Measurements from ENCODE around the gene CLEC5A.
"Not testable (repeated sequence)": the region's sequence is repeated elsewhere in the genome, so short reads cannot be mapped to it uniquely, and the experiment has no call there.

CLEC5A gene

DNA sequence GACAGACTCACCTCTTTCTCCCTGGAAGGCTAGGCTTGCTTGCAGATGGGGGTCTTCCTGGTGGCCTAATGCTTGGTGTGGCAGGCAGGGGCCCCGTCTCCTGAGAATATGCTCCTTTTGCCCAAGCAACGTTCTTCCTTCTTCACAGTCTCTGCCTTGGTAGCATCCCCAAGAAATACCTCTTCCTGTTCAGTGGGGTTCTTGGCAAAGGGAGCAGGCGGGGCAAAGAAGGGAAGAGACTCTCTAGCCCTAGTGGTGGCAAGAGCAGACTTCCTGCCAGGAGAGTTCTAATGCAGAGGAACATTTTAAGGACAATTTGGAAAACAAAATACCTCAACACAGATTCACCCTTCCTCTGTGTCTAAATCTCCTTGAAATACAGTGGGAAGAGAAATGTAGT lies at the start of gene CLEC5A:
TSS of gene CLEC5A (minus strand) at position 179 of the 400 bp plus-strand sequence. CDS start 682 bp downstream, outside the sequence.
- no peak for FAIRE-seq

DNA sequence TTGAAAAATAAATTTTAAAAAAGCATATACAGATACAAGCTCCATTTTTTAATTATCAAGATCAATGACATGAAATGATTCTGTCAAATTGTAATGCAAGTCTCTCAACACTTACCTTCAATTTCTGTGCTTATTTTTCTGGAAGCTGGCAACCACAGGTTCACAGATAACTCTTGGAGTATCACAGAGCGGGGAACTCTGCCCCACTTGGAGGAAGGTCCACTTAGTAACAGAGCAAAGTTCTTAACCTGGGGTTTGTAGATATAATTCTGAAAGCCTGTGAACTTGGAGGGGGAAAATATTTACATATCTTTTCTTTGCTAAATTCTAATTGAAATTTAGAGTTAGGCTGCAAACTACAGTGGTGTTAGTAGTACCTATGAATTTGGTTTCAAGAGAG lies 46.6 kb upstream of the CLEC5A start:
- no peak for FAIRE-seq

DNA sequence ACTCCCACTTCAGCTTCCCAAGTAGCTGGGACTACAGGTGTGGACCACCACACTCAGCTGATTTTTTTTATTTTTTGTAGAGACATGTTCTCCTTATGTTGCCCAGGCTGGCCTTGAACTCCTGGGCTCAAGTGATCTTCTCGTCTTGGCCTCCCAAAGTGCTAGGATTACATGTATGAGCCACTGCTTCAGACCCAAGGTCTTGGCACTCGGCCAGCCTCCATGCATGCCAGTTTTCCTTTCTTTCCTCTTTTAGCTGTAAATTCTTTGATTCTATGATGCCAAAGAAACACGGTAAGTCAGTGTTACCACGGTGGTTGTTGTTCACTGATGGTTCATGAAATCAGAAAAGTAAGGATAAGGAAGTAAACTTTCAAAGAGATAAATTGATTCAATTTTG lies 45.9 kb upstream of the CLEC5A start:
- FAIRE-seq, result no peak

DNA sequence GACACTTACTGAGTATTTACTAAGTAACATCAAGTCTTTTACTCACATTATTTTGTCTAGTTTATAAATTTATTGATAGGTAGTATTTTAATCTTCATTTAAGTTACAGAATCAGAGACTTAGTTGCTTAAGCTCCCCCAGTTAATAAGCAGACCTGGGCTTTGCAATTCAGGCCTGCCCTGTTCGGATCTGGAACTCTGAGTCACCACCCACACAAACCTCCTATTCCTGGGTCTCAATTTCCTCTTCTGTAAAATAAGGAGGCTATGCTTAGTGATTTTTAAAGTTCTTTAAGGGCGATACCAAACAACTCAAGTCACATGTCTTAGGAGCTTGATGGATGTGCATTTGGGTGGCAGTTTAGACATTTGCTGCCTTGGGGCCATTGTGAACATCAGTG lies 45.4 kb upstream of the CLEC5A start:
- no peak for FAIRE-seq

DNA sequence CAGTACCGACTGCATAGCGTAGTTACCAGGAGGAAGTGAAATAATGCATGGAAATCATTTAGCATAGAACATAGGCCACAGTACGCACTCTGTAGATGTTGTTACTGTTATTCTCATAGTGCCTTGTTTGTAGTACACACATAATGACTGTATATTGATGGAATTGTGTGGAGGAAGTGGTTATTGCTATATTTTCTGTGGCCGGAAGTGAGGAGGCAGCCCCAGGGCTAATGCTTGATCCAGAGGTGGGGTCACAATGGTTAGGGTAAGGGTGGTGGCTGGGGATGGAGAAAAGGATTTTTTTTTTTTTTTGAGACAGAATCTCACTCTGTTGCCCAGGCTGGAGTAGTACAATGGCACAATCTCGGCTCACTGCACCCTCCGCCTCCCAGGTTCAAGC lies 44.4 kb upstream of the CLEC5A start:
- FAIRE-seq, result no peak

DNA sequence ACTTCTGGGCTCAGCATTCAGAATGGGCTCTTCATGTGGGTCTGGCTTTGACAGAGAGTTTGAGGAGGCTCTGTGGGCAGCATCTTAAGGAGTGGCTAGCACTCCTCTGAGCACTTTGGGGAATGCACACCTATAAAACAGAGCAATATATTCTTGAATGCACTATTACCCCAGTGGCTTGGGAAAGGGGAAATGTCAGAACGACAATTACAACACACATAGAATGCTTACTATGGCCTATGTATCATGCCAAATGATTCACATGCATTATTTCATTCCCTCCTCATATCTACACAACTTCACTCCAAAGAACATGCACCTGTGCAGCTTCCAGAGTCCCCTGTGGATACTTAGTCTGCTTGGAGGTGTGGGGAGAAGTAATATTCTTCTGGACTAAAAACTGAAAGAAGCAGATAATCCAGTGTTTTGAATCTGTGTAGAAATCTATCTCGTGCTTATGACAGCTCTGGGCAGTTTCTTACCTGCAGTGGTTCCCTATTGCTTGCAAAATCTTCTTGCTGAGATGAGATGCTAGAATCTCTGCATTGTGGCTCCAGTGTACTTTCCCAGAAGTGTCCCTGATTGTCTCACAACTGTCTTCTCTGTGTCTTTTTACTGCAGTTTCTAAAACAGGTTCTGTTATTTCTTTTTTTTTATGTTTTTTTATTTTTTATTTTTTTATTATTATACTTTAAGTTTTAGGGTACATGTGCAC lies 43.4 kb upstream of the CLEC5A start:
- no peak for FAIRE-seq

DNA sequence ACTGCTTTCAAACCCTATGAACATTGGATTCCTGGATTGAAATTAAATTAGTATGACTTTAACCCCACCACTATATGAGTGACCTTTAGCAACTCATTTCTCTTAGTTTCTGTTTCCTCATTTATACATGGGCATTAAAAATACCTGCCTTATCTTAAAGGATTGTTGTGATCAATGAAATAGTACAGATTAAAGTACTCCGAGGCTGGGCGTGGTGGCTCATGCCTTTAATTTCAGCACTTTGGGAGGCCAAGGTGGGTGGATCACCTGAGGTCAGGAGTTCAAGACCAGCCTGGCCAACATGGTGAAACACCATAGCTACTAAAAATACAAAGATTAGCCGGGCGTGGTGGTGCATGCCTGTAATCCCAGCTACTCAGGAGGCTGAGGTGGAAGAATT lies 41.0 kb upstream of the CLEC5A start:
- not testable (repeated sequence) for FAIRE-seq

DNA sequence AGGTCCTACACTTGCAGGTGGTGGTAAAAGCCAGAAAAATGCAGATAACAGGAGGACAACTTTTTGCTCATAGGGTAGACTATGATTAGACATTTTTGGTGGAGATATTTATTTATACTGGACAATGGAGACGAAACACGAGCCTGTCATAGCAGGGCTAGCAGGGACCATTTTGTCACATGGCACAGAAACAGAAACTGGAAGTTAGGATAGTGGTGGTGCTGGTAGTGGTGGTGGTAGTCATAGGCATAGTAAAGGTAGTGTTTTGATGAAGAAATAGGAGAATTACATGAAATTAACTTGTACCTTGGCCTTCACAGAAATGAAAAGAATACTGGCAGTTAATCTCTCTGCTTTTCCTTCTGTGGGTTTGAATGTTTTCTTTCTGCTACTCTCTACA lies 40.1 kb upstream of the CLEC5A start:
- FAIRE-seq, result no peak

DNA sequence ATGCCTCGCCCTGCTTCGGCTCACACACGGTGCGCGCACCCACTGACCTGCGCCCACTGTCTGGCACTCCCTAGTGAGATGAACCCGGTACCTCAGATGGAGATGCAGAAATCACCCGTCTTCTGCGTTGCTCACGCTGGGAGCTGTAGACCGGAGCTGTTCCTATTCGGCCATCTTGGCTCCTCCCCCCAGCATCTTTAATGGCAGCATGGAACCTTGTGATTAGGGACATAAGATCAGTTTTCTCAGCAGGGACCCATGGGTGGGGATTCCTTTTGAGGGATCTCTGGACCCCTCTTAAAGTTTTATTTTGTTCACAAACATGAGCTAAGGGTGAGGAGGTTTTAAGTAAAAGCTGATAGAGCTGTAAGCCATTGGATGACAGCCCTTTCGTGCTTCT lies 39.2 kb upstream of the CLEC5A start:
- FAIRE-seq, result not testable (repeated sequence)

DNA sequence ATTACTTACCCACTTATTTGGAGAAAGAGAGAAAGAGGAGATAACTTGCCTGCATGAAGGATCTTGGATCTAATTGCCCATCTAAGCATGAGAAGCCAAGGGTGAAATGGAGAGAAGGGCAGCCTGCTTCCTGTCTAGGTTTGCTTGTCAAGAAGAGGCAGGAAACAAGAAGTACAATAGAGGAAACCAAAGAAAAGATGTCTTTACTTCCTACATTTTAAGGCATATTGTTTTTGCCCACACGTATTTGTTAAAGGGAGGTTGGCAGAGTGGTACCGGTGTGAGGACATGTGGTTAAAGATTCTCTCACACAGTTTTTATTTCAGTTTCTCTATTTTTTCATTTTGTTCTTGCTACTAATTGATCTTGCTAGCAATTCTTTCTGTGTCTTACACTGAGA lies 32.8 kb upstream of the CLEC5A start:
- no peak for FAIRE-seq

DNA sequence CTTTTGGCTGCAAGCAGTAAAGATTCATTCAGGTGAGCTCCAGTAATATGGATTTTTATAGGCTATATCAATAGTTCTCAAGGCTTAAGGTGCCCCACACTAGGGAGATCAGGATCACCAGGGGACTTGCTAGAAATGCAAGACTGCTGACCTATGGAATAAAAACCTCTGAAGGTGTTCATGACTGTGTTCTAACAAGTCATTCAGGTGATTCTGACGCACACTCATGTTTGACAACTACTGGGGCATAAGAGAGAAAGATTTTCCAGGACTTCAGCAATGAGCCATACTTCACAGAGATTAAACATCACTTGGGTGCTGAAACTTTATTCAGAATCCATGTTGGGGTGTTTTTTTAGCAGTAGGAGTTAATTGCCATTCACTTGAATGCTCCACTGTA lies 31.6 kb upstream of the CLEC5A start:
- no peak for FAIRE-seq

DNA sequence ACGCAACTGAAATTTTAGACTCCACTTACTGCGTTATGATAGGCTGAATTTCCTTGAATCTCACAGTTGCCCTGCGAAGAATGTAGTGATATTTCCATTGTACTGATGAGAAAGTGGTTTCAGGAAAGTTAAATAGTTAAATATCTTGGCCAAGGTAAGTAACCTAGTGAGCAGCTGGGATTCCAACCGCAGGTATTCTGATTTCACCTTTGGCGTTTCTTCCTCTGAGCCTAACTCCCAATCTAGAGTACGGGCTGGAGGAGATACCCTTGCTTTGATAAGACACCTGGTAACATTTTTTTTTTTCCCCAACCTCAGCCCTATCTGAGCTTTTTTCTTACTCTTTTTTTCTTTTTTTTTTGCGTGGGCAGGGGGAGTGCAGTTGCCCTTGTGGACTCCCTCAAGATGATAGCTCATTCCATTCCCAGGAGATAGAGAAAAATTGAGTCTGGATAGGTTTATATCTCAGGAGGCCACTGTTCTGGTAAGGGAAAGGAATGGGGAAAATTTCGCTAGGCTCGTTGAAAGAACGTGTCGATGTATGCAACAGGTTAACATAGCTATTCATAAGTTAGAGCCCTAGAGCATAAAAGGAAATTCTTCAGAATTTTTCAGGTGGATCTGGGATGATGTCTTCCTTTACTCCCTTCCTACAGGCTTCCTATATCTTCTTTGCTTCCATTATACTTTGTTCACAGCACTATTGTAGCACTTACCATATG lies 29.9 kb upstream of the CLEC5A start:
- FAIRE-seq, result no peak

DNA sequence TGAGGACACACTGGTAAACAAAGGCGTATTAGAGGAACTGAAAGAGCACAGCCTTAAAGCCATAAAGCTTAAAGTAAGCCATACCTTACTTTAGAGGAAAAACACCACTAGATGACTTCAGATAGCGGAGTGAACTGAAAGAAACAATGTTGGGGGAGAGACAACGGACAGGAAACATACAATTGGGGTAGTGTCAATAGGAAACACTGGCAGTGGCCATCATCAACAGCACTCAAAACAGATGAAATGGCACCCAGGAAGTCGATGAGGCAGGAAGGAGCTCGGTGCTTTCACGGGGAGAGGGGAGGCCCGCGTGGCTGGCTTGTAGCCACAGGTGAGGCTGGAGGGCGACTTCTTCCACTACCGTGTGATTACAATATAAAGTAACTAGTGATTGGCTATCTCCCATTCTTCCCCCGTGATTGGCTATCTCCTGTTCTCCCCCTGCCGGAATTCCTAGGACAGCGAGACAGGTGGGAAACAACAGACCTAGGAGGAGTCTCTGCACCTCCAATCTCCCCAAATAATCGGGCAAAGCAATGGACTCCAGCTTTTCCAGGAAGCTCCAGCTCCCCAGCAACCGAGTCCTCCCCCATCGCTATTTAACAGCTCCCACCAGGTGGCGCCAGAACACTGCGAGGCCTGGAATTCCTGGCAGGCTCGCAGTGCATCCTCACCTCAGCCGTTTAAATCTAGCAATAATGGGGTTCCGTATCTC lies 29.2 kb upstream of the CLEC5A start:
- FAIRE-seq, result no peak

DNA sequence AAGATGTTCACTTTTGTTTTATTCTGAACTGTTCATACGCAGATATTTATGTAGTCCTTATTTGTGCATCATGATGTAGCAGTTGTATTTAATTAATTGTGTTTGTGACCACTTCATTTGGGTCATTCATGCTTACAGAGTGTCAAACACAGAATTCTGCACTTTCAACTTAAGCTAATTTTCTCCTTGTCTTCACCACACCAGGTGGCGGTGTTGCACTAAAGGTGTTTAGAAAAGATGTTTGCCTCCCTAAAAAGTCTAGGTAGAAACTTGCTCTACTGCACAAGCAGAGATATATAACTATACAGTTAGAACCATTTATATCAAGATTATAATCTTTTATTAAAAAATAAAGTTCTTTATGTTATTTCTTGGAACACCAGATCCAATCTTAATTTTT lies 28.1 kb upstream of the CLEC5A start:
- FAIRE-seq, result no peak

DNA sequence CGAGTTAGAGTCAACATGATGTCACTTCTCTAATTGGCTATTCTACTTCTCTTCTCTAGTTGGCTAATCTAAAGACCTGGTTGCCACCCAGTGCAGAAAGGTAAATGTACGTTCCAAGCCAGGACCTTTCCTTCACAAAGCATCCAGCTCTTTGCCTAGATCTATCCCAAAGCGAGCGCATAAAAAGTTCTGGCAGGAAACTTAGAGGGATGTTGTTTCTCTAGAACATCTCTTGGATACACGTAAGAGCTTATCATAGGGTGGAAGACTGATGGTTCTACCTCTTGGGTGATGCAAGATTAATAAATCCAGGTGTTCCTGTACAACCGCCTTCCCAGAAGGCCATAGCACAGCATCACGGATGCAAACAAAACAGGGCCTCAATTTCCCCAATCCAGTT lies 26.9 kb upstream of the CLEC5A start, which contains the start of gene TAS2R38:
TSS of gene TAS2R38 (minus strand) at position 101 of the 400 bp plus-strand sequence. CDS start at position 17, 84 bp downstream.
- no peak for FAIRE-seq

DNA sequence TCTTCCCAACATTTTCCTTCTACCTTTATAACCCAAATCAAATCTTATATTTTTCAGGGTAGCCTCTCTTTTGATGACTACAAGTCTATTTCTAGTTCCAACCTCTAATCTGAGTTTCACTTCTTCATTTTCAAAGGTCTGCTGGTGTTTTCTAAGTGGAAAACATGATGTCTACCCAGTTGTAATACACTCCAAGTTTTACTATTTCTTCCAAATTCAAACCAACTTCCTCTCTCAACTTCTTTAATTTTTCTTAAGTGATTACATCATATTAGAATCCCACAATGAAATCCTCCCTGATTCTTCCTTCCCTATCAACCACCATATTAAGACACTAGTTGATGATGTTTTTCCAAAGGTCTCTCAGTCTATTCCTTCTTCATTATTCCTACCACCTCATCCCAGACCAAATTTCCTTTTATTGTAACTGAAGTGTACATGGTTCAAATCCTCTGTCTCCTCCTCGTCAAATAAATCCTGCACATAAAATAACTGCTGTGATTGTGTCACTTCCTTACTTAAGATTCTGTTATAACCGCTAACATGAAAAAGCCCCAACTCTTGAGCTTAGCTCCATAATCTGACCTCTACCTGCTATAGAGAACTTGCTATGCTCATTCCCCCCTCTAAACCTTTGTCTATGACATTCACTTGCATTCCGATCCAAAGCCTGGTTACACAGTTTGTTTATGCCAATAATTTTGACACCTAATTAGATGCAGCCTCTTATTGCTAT lies 14.1 kb upstream of the CLEC5A start:
- no peak for FAIRE-seq

DNA sequence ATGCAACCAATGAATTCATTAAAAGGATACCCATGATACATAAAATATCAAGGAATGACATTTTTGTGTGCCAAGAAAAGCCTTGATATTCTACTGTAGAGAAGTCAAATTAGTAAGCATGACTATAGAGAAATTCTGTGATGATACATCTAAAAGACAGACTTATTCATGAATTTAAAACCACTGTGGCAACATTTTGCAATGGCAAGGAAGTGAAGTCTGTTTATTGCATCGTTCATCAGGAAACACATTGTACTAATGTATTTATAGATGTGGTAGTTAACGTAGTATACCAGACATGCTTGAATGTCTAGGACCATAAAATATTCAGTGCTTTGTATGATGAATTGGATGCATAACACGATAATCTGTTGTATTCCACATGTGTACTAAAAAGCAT lies 9.3 kb upstream of the CLEC5A start:
- FAIRE-seq, result no peak

DNA sequence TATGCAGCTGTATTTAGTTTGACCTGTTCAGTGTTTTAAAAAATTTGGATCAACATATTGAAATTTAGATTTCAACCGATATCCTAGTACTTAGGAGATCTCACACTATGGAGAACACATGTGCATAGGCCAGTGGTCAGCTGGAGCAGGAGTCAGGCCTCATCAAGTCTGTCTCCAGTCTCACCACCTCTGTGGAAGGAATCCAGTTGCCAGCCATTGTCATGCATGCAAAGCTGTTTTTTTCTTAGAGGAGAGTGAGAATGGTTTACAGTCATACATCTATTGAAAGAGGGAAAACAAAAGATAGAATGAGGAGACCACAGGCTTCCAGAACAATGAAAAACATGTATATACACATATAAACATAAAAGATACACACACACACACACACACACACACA lies 7.6 kb upstream of the CLEC5A start:
- FAIRE-seq, result no peak

DNA sequence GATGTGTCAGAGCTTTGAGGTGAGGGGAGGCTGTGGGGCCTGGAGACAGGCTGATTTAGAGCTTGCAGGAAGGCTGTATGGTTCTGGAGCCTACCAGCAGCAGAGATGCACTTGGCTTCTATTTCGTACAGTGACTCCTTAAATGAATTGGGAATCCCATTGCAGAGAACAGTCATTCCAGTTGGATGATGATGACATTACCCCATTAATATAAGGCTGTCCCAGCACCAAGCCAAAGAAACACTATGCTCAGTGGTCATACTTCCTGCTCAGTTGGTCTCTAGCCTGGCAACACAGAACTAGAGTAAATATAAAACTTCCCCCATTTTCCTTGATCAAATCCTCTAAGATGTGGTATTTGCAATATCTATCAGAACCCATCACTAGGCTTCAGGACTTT lies 5.7 kb upstream of the CLEC5A start:
- no peak for FAIRE-seq

DNA sequence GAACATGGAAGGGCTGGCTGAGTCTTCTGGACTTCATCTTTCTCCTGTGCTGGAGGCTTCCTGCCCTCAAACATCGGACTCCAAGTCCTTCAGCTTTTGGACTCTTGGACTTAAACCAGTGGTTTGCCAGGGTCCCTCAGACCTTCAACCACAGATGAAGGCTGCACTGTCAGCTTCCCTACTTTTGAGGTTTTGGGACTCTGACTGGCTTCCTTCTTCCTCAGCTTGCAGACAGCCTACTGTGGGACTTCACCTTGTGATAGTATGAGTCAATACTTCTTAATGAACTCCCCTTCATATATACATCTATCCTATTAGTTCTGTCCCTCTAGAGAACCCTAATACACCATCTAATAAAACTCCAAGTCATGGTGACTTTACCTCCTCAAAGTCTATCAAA lies 4.0 kb upstream of the CLEC5A start:
- FAIRE-seq, result no peak

DNA sequence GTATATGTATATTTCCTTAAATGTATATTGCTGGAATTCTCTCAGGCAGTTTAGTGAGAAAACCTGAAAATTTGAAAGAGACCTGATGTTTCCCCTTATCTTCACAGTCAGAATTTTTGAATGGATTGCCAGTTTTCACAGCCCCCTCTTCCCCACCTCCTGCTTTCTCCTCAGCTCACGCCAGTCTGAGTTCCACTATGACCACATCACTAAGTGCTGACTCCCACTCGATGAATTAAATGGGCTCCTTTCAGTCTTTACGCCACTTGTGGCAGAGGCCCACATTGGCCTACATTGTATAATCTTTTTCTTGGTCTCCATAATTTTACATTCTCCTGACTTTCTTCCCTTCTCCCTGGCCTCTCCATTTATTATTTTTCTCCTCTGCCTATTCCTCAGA lies 3.1 kb upstream of the CLEC5A start:
- FAIRE-seq, result no peak

DNA sequence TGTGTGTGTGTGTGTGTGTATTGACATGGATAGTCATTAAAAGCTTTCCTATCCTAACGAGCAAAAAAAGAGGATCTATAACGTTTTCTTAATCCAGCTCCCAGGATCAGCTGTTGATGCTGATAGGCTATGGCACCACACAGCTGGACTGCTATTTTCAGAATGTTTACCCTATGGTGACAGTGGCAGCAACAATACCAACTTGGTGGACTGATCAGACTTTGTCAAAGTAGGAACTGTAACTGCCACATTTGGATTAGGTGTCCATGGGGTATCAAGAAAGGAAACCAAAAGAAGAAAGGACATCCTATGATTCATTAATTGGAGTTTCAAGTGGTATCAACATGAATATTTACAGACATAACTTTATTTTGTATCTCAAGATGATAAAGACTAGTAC lies 2.7 kb upstream of the CLEC5A start:
- FAIRE-seq, result no peak

DNA sequence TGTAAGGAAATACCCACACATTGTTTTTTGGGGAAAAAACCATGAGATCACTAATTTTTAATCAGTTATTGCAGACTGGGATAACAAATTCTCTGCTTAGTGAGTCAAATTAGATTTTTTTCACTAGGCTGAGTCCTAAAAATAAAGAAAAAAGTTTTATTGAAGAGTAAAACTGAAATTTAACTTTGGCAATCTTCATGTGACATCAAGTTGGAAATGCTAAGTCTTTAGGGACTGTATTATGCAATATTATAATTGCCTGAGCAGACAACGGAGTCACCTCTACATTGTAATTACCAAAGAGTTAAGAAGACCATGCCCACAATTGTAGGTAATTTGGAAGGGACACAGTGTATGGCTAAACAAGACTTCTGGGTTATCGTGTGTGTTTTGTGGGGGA lies 2.2 kb upstream of the CLEC5A start:
- FAIRE-seq, result no peak
